GM18909 (cell line): ENCODE results near the gene MTARC2.
"Not testable (repeated sequence)": the region's sequence is repeated elsewhere in the genome, so short reads cannot be mapped to it uniquely, and the experiment has no call there.

ENCODE experiments used
- ATAC-seq: cut with Tn5 transposase; IDR thresholded peaks from one replicate; pipeline ENCODE4 v1.9.1; 2021; ENCODE audit warnings: mild to moderate bottlenecking; ENCODE audit not compliant: unreplicated experiment, poor library complexity

MTARC2 gene

DNA sequence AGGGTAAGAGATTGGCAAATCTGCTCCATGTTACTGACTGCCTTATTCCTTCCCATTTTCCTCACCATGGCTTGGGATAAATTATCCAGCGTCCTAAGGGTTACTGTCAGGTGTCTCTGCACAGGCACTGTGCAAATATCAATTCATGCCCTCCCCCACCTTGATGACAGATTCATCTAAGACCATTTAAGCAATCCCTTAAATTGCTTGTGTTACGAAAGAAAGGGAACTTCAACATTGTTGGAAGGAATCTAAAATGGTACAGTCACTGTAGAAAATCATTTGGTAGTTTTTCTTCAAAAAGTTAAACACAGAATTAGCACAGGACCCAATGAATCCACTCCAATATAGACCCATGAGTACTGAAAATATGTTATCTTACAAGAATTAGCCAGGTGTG, 17.6 kb upstream of the MTARC2 start:
- no peak for ATAC-seq

DNA sequence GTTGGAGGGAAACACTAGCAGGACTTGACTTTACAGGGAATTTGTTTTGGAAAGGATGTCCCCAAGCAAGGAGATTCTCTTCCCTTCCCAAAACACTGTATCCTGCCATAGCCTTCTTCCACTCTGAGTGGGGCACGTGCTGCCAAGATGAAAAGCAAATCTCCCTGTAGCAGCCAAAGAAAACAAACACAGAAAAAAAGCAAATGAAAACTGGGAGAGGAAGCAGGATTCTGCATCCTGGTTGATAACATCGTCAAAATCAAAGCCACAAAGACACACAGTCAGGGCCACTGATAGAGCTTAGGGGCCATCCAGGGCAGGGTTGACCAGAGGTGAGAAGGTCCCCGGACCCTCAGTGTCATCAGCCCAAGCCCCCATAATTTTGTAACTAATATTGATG, 16.0 kb upstream of the MTARC2 start:
- ATAC-seq, result no peak

DNA sequence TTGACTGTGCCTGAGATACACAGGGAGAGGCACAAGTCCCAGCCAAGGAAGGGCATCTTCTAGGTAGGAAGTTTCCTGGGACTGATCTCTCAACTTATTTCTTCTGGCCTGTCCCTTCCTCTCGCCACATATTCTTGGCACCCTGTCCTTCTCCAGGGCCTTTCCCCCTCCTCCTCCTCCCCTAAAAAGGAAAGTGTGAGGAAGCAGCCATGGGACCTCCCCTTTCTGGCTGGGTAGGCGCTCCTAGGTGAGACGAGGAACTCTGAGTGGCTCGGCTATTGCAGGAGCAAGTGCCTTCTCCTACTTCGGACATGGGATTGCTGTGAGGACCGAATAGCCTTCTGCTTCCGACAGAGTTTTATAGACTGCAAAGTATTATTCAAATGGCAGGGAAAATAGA, 15.5 kb upstream of the MTARC2 start:
- no peak for ATAC-seq

DNA sequence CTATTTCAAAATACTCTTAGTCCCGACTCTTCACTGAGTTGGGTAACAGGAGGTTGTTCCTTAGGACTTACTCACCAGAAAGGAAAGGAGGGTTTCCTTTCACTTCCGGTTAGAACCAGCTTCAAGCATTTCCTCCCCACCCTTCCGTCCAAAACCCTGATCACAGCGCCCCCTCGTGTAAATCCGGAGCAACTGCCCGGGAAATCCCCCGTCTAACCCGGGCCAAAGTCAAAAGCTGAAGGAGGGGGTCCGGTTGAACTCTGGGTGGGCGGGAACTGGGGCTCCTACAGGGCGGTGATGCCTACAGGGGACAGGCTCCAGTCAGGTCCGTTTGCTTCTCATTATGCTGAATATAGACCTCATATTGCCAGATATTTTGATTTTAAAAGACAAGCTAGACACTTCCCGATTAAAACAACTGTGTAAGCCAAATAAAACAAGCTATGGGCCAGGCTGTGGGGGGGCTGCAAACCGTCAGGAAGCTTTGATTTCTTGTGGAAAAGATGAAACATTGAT, 15.0 kb upstream of the MTARC2 start:
- peak; percentile 91 for ATAC-seq

DNA sequence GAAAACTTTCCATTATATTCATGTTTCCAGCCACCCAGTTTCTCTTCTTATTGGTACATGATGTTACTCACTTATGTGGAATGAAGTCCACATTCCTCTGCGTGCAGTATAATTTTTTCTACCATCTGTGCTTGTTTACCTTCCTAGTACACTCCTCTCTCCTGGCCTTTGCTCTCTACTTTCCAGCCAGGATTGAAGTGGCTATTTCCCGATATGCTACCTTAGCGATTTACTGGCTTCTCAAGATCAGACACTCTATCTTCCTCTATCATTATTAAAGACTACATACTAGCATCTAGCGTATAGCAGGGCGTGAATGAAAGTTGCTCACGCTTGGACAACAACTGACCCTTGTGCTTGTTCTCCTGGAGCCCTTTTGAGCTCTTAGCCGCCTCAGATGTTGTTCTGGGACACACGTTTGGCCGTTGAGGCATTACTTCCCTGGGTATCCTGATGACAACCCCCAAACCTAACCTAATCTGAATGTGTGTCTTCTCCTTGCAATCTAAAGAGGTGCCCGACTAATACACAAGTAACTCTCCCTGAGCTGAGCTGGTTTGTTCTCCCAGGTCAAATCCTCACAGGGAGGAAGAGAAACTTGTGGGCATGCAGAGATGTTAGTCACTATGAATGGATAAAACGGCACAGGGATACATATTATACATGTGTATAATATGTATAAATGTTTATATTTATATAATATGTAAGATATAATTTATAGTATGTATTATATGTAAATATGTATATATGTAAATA, 13.4 kb upstream of the MTARC2 start:
- ATAC-seq, result no peak

DNA sequence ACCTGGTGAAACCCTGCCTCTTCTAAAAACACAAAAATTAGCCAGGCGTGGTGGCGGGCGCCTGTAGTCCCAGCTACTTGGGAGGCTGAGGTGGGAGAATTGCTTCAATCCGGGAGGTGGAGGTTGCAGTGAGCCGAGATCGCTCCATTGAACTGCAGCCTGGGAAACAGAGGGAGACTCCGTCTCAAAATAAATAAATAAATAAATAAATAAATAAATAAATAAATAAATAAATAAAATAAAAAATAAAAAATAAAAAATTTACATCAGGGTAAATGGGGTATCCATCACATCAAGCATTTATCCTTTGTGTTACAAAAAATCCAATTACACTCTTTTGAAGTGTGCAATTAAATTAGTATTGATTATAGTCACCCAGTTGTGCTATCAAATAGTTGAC, 11.8 kb upstream of the MTARC2 start:
- not testable (repeated sequence) for ATAC-seq

DNA sequence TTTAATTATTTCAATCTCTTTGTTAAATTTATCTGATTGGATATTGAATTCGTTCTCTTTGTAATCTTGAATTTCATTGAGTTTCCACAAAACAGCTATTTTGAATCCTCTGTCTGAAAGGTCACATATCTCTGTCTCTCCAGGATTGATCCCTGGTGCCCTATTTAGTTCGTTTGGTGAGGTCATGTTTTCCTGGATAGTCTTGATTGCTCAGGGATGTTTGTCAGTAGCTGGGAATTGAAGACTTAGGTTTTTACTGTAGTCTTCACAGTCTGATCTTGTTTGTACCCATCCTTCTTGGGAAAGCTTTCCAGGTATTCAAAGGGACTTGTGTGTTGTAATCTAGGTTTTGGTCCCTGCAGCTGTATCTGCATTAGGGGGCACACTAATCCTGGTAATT, 6.8 kb upstream of the MTARC2 start:
- ATAC-seq, result no peak

DNA sequence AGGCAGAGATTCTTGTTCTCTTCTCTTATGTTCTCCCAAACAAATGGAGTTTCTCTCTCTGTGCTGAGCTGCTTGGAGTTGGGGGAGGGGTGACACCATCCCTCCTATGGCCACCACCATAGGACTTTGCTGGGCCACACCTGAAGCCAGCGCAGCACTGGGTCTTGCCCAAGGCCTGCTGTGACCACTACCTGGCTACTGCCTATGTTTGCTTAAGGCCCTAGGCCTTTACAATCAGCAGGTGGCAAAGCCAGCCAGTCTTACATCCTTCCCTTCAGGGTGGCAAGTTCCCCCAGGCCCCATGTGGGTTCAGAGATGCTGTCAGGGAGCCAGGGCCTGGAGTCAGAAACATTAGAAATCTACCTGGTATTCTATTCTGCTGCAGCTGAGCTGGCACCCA, 6.3 kb upstream of the MTARC2 start:
- no peak for ATAC-seq

DNA sequence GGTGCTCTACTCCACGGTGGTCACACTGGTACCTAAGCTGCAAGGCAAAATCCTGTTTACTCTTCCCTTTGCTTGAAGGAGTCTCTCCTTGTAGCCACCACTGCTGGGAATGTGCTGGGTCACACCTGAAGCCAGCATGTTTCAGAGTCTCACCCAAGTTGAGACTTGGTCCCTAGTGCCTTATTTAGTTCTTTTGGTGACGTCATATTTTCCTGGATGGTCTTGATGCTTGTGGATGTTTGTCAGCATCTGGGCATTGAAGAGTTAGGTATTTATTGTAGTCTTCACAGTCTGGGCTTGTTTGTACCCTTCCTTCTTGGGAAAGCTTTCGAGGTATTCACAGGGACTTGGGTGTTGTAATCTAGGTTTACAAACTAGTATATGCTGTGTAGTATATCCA, 5.6 kb upstream of the MTARC2 start:
- no peak for ATAC-seq

DNA sequence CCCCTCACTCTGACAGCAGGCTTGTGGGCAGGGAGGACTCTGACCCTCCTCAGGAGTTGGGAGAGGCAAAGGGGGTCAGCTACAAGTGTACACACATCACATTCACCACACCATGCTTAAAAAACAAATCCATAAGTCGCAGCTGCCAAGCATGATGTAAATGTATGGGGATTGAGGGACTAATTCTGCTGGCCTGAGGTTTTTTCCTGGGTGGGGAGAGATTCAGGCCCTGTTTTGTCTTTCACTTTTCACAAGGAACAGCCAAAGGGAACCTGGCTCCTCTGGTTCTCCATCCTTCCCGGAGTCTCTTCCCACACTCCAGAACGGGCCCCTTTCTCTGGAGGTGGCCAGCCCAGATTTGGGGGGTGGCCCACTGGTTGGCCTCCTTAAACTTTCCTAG, 1.3 kb upstream of the MTARC2 start:
- no peak for ATAC-seq

DNA sequence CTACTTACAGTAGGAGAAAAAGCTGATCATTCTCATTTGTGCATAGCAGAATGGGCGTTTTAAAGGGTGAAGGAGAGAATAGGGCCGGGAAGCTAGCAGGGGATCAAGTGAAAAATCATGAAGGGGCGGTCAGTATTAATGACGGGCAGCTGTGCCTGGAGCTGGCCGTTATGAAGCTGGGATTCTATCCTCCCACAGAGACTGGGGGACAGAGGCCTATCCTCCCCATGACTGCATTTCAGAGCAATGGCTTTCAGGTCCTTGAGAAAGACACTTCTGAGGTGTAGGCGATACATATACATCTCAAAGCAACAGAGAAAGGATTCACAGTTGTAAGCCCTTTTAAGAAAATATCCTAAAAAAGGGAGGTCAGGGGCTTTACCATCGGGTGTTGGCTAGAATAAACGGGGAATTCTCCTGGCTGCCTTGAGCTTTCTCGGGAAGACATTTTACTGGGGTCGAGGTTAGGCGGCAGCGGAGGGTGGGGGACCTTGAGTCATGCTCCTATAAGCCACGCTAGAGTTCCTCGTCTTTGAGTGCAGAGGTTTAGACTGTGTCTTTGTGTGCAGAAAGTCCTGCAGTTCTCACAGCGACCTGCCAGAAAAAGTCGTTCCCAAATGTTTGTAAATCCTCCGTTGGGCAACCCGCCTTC, 559 bp upstream of the MTARC2 start:
- ATAC-seq, result peak; percentile 20

DNA sequence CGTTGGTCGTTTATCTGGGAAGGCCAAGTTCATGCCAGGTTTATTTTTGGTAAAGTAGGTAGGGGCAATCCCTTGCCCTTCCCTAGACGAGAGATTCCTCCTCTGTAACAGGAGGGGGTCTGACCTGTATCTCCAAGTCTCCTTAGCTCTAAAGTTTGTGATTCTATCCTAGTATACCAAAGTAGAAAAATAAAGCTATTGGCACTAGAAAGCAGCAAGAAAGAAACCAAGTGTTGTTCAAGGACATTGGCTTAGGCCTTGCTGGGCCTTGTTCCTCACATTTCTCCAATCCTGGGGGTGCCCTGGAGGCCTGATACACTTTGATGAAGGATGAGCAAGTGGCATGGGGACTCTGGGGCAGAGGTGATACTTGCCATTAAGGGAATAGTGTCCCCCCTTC, 814 bp downstream of the MTARC2 start:
- no peak for ATAC-seq

DNA sequence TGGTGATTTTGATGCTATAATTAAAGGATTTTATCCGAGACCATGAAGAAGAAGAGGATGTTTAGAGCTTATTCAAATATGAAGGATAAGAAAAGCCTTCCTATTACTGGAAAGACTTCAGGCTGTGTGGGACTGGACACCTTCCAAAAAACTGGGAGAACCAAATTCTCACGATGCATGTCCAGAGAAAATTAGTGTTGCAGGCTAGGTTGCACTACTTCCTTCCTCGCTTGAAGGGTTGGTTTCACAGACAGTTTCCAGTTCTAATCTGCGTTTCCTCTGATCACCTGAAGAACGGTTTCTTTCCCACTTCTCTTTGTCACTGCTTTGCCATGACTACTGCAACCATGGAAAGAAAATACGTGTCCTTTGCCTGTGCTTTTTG, 2.0 kb downstream of the MTARC2 start:
- no peak for ATAC-seq

DNA sequence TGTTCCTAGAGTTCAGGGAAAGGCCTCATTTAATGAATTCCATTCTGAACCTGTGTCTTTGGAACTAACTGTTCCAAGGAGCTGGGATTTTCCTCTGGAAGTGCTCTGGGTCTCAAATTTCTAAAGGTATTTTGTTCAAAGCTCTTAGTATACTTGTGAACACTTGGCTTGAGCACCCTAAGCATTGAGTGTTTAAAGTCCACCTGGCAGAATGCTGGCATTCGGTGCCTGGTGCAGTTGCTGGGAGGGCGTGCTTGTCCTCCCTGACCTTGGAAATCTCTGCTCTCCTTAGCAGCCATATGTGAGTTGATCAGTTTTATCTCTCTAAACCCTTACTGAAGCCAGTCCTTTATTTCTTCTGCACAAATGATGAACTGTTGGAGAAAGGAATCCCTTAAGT, 3.0 kb downstream of the MTARC2 start:
- no peak for ATAC-seq

DNA sequence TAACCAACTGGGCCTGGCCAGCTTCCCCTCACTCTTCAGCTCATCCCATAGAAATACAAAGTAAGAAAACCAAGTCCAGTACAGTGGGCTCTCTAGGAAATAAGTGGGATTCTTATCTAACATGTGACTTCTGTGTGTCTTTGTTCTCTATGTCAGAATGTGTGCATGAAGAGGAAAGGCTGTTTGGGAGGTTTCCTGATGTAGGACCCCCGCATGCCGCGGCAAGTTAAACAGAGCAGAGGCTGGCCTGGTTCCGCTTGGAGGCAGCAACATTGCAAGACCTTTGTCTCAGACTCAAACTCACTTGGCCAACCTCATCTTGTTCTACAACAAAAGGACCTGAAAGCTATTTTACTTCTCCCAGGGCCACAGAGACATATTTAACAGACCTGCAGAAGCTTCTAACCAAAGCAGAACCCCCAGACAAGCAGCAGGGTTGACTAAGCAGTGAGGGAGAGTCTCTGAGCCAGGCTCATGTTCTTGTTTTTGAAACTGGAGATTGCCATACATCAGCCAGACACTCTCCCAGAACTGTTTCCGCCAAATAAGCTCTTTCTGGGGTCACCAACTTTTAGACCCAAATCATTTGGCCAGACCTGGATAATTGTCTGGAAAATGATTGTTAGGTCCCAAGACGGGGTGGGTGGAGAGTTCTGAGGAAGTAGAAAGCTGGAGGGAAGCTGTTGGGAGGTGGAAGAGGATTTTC, 6.2 kb downstream of the MTARC2 start:
- ATAC-seq, result no peak

DNA sequence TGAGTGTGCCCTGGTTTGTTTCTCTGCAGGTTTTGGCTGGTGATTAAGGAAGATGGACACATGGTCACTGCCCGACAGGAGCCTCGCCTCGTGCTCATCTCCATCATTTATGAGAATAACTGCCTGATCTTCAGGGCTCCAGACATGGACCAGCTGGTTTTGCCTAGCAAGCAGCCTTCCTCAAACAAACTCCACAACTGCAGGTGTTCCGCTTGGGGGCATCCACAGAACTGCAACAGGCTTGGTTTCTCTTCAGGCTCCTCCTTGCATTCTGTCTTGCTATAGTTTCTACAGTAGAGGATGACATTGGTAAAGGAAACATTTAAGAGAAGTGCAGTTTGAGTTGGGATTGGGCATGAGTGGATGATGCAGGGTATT, 6.8 kb downstream of the MTARC2 start:
- ATAC-seq, result no peak

DNA sequence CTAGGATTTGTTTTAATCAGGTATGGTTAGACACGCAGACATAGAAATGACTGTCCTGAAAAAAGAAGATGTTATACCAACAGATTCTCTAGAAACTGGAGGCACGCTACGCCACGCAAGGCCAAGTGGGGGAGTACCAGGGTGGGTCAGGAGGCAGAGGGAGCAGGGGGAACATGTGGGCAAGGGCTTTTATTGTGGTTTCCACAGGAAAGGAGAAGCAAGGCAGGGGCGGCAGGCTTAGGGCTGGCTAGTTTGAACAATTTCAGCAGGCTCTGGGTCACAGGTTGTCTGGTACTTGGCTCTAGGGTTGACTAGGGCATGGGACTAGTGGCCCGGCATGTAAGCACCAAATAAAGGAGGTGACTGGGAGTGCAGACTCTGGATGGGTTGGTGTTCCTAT, 7.2 kb downstream of the MTARC2 start:
- ATAC-seq, result no peak

DNA sequence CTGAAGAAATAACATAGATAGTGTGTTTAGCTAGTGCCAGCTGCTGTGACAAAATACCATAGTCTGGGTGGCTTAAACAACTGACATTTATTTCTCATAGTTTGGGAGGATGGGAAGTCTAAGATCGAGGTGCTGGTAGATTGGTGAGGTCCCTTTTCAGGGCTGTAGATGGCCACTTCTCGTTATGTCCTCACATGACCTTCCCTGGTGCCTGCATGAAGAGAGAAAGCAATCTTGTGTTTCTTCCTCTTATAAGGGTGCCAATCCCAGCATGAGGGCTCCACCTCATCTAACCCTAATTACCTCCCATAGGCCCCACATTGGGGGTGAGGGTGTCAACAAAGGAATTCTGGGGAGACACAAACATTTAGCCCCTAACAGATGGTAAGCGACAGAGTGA, 9.3 kb downstream of the MTARC2 start:
- no peak for ATAC-seq

DNA sequence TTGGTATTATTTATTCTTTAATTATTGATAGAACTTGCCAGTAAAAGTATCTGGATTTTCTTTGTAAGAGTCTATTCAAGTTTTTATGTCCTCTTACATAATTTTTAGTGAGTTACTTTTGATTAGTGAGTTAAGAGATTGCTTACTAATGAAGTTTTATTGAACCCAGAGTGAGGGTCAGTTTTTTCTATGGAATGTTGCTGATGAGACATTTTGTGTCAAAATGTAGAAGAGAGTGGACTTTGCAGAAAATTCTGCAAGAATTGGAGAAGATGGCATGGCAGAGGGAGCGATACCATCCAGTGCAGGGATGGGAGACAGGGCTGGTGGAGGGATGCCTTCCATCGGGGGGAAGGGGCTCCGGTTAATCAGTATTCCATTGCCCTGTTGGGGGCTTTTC, 11.0 kb downstream of the MTARC2 start:
- no peak for ATAC-seq

DNA sequence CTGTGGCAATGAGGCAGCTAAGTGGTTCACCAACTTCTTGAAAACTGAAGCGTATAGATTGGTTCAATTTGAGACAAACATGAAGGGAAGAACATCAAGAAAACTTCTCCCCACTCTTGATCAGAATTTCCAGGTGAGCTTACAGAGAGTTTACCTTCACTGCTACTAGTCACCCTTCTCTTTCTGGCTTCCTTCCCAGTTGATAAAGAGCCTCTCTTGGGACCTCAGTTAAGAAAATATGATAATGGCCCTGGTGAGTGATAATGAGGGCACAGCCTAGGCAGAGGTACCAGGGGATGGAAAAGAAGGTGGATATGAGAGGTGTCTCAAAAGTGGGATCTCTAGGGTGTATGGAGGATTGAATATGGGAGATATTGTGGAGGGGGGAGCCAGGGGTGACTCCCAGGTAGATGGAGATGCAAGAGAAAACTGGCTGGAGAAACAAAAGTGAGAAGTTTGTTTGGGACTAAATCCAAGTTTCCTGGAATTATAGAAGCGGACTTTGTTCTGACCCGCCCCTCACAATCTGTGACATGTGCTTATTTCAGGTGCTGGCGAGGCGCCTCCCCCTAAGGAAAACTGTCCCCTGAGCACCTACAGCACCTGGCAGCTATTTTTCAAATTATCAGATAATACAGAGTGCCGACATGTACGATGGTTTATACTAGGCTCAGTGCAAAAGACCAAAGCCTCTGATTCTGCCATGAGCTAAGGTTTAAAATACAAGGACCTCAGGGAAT, 13.7 kb downstream of the MTARC2 start:
- no peak for ATAC-seq

DNA sequence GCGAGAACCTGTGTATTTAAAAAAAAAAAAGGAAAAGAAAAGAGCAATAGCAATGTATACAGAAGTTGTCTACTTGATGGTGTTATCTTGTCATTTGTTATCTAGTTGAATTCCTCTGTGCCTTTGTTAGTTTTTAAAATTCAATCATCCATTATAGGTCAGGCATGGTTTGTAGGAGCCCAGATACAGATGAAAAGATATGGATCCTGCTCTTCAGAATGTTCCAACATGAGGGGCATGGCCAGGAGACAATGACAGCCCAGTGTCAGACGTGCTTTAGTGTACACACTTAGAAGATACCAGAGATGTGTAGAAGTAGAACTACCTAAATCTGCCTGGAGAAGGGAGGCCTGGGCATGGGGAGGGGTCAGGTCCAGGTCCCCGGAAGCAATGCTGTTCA, 16.6 kb downstream of the MTARC2 start:
- ATAC-seq, result no peak
